Measurements from ENCODE around the gene RAB4A.

RAB4A gene

DNA sequence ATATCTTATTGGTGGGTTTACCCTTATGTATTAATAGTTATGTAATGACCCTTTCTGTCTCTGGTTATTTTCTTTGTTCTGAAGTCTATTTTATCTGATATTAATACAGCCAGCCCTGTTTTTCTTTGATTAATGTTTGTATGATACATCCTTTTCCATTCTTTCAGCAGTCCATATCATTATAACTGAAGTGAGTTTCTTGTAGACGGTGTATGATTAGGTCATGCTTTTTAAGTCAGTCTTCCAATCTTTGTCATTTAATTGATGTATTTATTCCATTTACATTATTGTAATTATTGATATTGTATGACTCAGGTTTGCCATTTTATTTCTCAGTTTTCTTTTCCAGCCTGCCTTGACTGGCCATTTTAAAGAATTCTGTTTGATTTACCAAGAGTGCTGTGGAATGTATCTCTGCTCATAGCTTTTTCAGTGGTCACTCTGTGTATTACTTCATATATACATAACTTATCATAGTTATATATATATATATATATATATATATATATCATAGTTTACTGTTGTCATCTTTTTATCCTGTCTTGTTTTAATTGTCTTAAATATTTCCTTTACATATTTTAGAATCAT is 10.5 kb downstream of the RAB4A start:
- no peaks in the 10 kb centered on the region for H3K27me3 ChIP-seq (replicated peaks)
- in situ Hi-C loops (cut with HindIII; ENCODE audit: low pct_ligation_motif_present, low sequenced_read_pairs): no loop called here

DNA sequence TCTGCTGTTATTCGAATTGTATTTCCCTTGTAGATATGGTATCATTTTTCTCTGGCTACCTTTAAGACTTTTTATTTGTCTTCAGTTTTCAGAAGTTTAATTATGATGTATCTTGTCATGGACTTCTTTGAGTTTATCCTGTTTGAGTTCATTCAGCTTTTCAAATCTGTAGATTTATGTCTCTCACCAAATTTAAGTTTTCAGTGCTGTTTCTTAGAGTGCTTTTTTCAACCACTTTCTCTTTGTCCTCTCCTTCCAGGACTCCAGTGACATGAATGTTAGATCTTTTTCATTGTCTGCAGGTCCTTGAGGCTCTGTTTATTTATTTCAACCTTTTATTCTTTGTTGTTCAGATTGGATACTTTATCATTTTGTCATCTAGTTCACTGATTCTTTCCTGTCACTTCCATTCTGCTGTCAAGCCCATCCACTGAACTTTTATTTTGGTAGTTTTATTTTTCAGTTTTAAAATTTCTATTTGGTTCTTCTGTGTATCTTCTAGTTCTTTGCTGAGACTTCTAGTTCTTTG is 11.4 kb downstream of the RAB4A start:
- no peak for DNase-seq
- Histone ChIP-seq H3K4me3 (ENCODE audit: low read depth, low read length) (no peak overlapping the region), H3K36me3 (replicated peaks) (no peaks in the 10 kb centered on the region), H3K27ac (no peak overlapping the region), H3K27me3 (replicated peaks) (no peaks in the 10 kb centered on the region)
- in situ Hi-C loops (cut with HindIII; ENCODE audit: low pct_ligation_motif_present, low sequenced_read_pairs): no loop called here
- TF ChIP-seq, protein P1, sequence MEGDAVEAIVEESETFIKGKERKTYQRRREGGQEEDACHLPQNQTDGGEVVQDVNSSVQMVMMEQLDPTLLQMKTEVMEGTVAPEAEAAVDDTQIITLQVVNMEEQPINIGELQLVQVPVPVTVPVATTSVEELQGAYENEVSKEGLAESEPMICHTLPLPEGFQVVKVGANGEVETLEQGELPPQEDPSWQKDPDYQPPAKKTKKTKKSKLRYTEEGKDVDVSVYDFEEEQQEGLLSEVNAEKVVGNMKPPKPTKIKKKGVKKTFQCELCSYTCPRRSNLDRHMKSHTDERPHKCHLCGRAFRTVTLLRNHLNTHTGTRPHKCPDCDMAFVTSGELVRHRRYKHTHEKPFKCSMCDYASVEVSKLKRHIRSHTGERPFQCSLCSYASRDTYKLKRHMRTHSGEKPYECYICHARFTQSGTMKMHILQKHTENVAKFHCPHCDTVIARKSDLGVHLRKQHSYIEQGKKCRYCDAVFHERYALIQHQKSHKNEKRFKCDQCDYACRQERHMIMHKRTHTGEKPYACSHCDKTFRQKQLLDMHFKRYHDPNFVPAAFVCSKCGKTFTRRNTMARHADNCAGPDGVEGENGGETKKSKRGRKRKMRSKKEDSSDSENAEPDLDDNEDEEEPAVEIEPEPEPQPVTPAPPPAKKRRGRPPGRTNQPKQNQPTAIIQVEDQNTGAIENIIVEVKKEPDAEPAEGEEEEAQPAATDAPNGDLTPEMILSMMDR (IDR thresholded peaks at IDR 0.05; ENCODE audit: low read depth, low read length, missing control alignments): no peak

More for the DNA sequence above, 10.5 kb downstream of the RAB4A start:
- TF ChIP-seq, protein P1 (IDR thresholded peaks at IDR 0.05; ENCODE audit: low read depth, low read length, missing control alignments): no peak
- H3K27ac ChIP-seq: no peak overlapping the region
- H3K4me3 ChIP-seq (ENCODE audit: low read depth, low read length): no peak overlapping the region
- H3K36me3 ChIP-seq (replicated peaks): no peaks in the 10 kb centered on the region
- no peak for DNase-seq

DNA sequence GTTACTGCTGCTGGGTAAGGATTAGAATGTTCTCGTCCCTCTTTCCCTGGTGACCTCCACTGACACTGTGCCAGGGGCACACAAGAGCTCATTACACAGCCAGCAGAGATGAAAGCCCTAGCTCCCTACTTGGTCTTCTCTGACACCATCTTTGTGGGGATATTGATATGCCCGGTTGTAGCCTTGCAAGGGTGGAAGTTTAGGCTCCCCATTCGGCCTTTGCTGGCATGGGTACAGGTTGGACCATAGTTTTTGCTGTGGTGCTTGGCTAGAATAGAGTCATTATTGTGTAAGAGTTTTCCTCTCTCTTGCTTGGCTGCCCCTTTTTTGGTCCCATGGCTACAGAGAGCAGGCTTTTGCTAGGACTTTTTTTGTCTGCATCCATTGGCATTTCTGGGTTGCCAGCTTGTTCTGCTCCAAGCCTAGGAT is 12.3 kb downstream of the RAB4A start:
- H3K27me3 ChIP-seq (replicated peaks): no peaks in the 10 kb centered on the region
- H3K4me3 ChIP-seq (ENCODE audit: low read depth, low read length): no peak overlapping the region
- H3K36me3 ChIP-seq (replicated peaks): no peaks in the 10 kb centered on the region
- TF ChIP-seq, protein P1 (IDR thresholded peaks at IDR 0.05; ENCODE audit: low read depth, low read length, missing control alignments): no peak
- no peak overlapping the region for H3K27ac ChIP-seq
- no peak for DNase-seq
- in situ Hi-C loops (cut with HindIII; ENCODE audit: low pct_ligation_motif_present, low sequenced_read_pairs): no loop called here

DNA sequence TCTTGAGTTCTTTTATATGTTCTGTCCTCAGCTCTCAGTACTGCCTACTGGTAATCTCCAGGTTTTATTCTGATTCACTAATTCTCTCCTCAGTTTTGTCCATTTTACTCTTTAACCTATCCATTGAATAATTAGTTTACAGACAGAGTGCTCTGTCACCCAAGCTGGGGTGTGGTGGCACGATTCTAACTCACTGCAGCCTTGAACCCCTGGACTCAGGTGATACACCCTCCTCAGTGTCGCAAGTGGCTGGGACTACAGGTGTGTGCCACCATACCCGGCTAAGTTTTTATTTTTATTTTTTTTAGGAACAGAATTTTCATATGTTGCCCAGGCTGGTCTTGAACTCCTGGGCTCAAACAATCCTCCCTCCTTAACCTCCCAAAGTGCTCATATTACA is 14.0 kb downstream of the RAB4A start:
- Histone ChIP-seq H3K27me3 (replicated peaks) (no peaks in the 10 kb centered on the region), H3K27ac (no peak overlapping the region), H3K4me3 (ENCODE audit: low read depth, low read length) (no peak overlapping the region), H3K36me3 (replicated peaks) (no peaks in the 10 kb centered on the region)
- no peak for DNase-seq
- TF ChIP-seq, protein P1 (IDR thresholded peaks at IDR 0.05; ENCODE audit: low read depth, low read length, missing control alignments): no peak
- in situ Hi-C loops (cut with HindIII; ENCODE audit: low pct_ligation_motif_present, low sequenced_read_pairs): no loop called here

DNA sequence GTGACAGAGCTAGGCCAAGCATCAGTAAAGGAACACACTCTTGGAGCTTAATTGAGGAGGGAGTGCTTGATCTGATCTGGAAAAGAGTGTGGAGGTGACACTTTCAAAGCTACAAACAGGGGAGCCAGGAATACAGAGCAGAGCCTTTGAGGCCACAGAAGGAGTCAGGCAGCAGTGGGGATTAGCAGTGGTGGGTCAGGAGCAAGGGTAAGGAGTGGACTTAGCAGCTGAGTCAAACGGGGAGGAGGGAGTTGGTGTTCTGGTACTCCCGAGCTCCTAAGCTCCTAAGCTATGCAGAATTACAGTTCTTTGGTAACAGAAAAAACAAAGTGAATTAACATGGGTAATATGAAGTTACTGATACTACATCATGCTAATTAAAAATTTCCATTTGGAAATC is 14.5 kb downstream of the RAB4A start:
- no peak for DNase-seq
- in situ Hi-C loops (cut with HindIII; ENCODE audit: low pct_ligation_motif_present, low sequenced_read_pairs): no loop called here
- TF ChIP-seq, protein P1 (IDR thresholded peaks at IDR 0.05; ENCODE audit: low read depth, low read length, missing control alignments): no peak
- Histone ChIP-seq H3K36me3 (replicated peaks) (no peaks in the 10 kb centered on the region), H3K4me3 (ENCODE audit: low read depth, low read length) (no peak overlapping the region), H3K27ac (no peak overlapping the region), H3K27me3 (replicated peaks) (no peaks in the 10 kb centered on the region)

Measured in brain microvascular endothelial cell (primary cell).